K562 (cell line): ENCODE results near the gene SMAD3. TPM values are rescaled to one million over a fixed set of nuclear protein-coding genes. Genes with fewer than 3 reads are reported as not detected.
A peak's percentile ranks its signal among the peaks of the same experiment; 100 is the strongest.

Experiments
- CBFA2T3 ChIP-seq: fragments of 450-650 bp; IDR thresholded peaks from 2 replicates; pipeline ENCODE4 v1.6.1; 2017
- CHCHD3 ChIP-seq: fragments of 250-450 bp; sonication (Bioruptor Pico); IDR thresholded peaks from 2 replicates; pipeline ENCODE4 v2.1.2; 2022; ENCODE audit warnings: mild to moderate bottlenecking
- HDAC6 ChIP-seq: IDR thresholded peaks from 2 replicates; pipeline ENCODE4 v1.6.1; 2012; ENCODE audit warnings: low read depth, mild to moderate bottlenecking, control low read depth, inconsistent platforms, low read length, moderate library complexity
- HDGF ChIP-seq: fragments of 450-650 bp; IDR thresholded peaks from 2 replicates; pipeline ENCODE4 v1.6.1; 2016
- HIVEP1 ChIP-seq: fragments of 250-450 bp; sonication (Bioruptor Pico); IDR thresholded peaks from 2 replicates; pipeline ENCODE4 v1.4.0; 2020; ENCODE audit warnings: mild to moderate bottlenecking
- MXI1 ChIP-seq: IDR thresholded peaks from 2 replicates; pipeline ENCODE4 v1.6.1; 2011; ENCODE audit warnings: low read depth, mild to moderate bottlenecking, improper control_type of control experiment, low read length
- POLR3A ChIP-seq: IDR thresholded peaks from 2 replicates; pipeline ENCODE4 v1.6.1; 2011; ENCODE audit warnings: borderline replicate concordance, mild to moderate bottlenecking, moderate library complexity; ENCODE audit not compliant: insufficient read length, insufficient read depth; ENCODE audit errors: extremely low read depth
- POU5F1 ChIP-seq: fragments of 150-350 bp; IDR thresholded peaks from 2 replicates; pipeline ENCODE4 v1.6.1; 2014; ENCODE audit warnings: borderline replicate concordance, low read length, low read depth, mild to moderate bottlenecking; ENCODE audit not compliant: partially characterized antibody
- SP2 ChIP-seq: IDR thresholded peaks from 2 replicates; pipeline ENCODE4 v1.6.1; 2011; ENCODE audit warnings: mild to moderate bottlenecking, low read depth, low read length, moderate library complexity; ENCODE audit not compliant: poor library complexity, severe bottlenecking; ENCODE audit errors: extremely low read depth
- STAT5A ChIP-seq: IDR thresholded peaks from 2 replicates; pipeline ENCODE4 v1.6.1; 2012; ENCODE audit warnings: low read length, inconsistent platforms, borderline replicate concordance
- polyA plus RNA-seq, 8 experiments: library from polyadenylated mRNA; depleted of rRNA in 4 of 8; stranded (reverse) in 5 of 8; unstranded in 3 of 8; fragments of >200 nt; fragmentation: Nextera tagmentation in 2 of 8; fragmentation: Illumina TruSeq in 1 of 8; extraction: Ambion mirVana in 2 of 8; extraction: Trizol in 1 of 8; gene quantifications; 2 replicates each; pipeline versions ENCODE4 v1.2.1 to v1.2.3, GENCODE V29; 2011 to 2014; ENCODE audit warnings: inconsistent platforms in 1 of 8, missing spikeins in 1 of 8
- total RNA-seq, 7 experiments: library from RNA; depleted of rRNA in 6 of 7; stranded (reverse); fragments of >200 nt in 6 of 7; fragmentation: Illumina TruSeq in 2 of 7; extraction: Trizol in 2 of 7; gene quantifications; 2 replicates each; pipeline versions ENCODE4 v1.2.1 to v1.2.3, GENCODE V29; 2011 to 2021; ENCODE audit warnings: low replicate concordance in 1 of 7
- TF ChIP-seq, protein P1 (sequence below): fragments of 450-650 bp; IDR thresholded peaks from 2 replicates; pipeline ENCODE4 v1.6.1; 2016; ENCODE audit warnings: antibody characterized with exemption
- TF ChIP-seq, protein P2 (sequence below): fragments of 250-450 bp; sonication (Bioruptor Pico); IDR thresholded peaks from 2 replicates; pipeline ENCODE4 v1.6.1; 2021; ENCODE audit warnings: mild to moderate bottlenecking
- TF ChIP-seq, protein P3 (sequence below), 2 experiments: fragments of 450-650 bp; IDR thresholded peaks; 2 replicates each; pipeline ENCODE4 v1.6.1; 2018; ENCODE audit warnings: mild to moderate bottlenecking in 2 of 2, low read depth in 1 of 2; ENCODE audit not compliant: partially characterized antibody in 2 of 2
- TF ChIP-seq, protein P4 (sequence below): fragments of 450-650 bp; formaldehyde crosslinking; IDR thresholded peaks from 2 replicates; pipeline ENCODE4 v1.4.0; 2020; ENCODE audit warnings: mild to moderate bottlenecking, moderate library complexity
- TF ChIP-seq, protein P5 (sequence below): fragments of 250-450 bp; sonication (Bioruptor Pico); IDR thresholded peaks from 2 replicates; pipeline ENCODE4 v1.5.0; 2021
- TF ChIP-seq, protein P6 (sequence below): fragments of 250-450 bp; sonication (Bioruptor Pico); IDR thresholded peaks from 2 replicates; pipeline ENCODE4 v1.8.0; 2021; ENCODE audit warnings: moderate library complexity, mild to moderate bottlenecking, inconsistent platforms

The SMAD3 gene
- total and polyA plus RNA-seq, 9 of the 15 experiments (the other 6 are each of a cell fraction or from before 2014, with no cell fraction given): 4.3 to 39.2 (median 11.1) TPM

DNA sequence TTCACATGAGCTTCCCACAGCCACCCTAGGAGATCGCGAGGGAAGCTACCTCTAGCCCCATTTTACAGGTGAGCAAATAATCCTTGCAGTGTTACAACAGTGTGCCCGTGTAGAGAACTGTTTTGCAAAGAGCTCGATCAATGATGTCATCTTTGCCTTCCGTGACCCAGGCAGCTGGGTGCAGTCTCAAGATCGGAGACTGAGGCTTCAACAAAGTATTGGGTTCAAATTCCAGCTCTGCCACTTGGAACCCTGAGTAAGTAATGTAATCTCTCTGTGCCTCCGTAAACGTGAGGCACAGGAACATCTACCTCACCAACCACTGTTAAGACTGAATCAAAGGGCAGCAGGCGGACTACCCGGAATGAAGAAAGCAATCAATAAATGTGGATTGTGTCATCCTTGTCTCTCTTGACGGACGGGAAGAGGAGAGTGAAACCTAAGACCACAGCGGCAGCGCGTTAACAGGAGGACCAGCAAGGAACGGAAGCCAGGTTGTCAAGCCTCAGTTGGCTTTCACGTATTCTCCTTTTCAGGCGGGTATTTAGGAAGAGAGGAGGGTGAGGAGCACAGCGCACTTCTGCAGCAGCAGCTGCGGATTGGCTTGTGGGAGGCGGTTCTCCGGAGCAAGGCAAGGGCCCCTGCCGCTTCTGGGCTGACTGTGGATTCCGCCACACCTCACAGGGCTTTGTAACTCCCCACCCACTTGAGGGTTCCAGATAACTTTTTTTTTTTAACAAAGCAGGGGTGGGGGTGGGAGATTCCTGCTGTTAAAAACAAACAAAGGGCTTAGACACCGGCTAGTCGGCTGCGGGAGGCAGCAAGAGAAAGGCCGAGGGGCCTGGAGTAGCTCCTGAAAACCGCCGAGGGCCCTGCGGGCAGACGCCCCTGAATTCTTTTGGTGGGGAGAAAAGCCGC is 1.5 kb upstream of the SMAD3 start (continued):
- TF ChIP-seq, protein P1, sequence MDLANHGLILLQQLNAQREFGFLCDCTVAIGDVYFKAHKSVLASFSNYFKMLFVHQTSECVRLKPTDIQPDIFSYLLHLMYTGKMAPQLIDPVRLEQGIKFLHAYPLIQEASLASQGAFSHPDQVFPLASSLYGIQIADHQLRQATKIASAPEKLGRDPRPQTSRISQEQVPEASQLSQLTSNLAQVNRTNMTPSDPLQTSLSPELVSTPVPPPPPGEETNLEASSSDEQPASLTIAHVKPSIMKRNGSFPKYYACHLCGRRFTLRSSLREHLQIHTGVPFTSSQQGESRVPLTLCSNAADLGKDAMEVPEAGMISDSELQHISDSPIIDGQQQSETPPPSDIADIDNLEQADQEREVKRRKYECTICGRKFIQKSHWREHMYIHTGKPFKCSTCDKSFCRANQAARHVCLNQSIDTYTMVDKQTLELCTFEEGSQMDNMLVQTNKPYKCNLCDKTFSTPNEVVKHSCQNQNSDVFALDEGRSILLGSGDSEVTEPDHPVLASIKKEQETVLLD: no peak; the same call in 1 of the 2 replicates
- no peak for TF ChIP-seq HIVEP1
- TF ChIP-seq STAT5A: no peak
- TF ChIP-seq HDAC6: no peak
- TF ChIP-seq, protein P2, sequence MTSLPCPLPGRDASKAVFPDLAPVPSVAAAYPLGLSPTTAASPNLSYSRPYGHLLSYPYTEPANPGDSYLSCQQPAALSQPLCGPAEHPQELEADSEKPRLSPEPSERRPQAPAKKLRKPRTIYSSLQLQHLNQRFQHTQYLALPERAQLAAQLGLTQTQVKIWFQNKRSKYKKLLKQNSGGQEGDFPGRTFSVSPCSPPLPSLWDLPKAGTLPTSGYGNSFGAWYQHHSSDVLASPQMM (CRISPR knock-in tag): no peak
- TF ChIP-seq, protein P3, sequence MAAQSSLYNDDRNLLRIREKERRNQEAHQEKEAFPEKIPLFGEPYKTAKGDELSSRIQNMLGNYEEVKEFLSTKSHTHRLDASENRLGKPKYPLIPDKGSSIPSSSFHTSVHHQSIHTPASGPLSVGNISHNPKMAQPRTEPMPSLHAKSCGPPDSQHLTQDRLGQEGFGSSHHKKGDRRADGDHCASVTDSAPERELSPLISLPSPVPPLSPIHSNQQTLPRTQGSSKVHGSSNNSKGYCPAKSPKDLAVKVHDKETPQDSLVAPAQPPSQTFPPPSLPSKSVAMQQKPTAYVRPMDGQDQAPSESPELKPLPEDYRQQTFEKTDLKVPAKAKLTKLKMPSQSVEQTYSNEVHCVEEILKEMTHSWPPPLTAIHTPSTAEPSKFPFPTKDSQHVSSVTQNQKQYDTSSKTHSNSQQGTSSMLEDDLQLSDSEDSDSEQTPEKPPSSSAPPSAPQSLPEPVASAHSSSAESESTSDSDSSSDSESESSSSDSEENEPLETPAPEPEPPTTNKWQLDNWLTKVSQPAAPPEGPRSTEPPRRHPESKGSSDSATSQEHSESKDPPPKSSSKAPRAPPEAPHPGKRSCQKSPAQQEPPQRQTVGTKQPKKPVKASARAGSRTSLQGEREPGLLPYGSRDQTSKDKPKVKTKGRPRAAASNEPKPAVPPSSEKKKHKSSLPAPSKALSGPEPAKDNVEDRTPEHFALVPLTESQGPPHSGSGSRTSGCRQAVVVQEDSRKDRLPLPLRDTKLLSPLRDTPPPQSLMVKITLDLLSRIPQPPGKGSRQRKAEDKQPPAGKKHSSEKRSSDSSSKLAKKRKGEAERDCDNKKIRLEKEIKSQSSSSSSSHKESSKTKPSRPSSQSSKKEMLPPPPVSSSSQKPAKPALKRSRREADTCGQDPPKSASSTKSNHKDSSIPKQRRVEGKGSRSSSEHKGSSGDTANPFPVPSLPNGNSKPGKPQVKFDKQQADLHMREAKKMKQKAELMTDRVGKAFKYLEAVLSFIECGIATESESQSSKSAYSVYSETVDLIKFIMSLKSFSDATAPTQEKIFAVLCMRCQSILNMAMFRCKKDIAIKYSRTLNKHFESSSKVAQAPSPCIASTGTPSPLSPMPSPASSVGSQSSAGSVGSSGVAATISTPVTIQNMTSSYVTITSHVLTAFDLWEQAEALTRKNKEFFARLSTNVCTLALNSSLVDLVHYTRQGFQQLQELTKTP (IDR thresholded peaks at IDR 0.05; ENCODE audit: low read depth in 1 of 2, partially characterized antibody in 2 of 2): no peak
- TF ChIP-seq SP2: no peak
- no peak for TF ChIP-seq MXI1
- TF ChIP-seq CBFA2T3: peak; percentile 52
- TF ChIP-seq, protein P4, sequence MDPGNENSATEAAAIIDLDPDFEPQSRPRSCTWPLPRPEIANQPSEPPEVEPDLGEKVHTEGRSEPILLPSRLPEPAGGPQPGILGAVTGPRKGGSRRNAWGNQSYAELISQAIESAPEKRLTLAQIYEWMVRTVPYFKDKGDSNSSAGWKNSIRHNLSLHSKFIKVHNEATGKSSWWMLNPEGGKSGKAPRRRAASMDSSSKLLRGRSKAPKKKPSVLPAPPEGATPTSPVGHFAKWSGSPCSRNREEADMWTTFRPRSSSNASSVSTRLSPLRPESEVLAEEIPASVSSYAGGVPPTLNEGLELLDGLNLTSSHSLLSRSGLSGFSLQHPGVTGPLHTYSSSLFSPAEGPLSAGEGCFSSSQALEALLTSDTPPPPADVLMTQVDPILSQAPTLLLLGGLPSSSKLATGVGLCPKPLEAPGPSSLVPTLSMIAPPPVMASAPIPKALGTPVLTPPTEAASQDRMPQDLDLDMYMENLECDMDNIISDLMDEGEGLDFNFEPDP: no peak
- TF ChIP-seq, protein P5, sequence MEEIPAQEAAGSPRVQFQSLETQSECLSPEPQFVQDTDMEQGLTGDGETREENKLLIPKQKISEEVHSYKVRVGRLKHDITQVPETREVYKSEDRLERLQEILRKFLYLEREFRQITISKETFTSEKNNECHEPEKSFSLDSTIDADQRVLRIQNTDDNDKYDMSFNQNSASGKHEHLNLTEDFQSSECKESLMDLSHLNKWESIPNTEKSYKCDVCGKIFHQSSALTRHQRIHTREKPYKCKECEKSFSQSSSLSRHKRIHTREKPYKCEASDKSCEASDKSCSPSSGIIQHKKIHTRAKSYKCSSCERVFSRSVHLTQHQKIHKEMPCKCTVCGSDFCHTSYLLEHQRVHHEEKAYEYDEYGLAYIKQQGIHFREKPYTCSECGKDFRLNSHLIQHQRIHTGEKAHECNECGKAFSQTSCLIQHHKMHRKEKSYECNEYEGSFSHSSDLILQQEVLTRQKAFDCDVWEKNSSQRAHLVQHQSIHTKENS: no peak
- TF ChIP-seq HDGF: 0 out of 2 replicates have a peak, but pooled peaks have one; percentile 67
- no peak for TF ChIP-seq POLR3A
- TF ChIP-seq, protein P6, sequence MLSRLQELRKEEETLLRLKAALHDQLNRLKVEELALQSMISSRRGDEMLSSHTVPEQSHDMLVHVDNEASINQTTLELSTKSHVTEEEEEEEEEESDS (CRISPR knock-in tag): no peak
- no peak for TF ChIP-seq POU5F1
- no peak for TF ChIP-seq CHCHD3 (CRISPR knock-in tag)
